ENCODE results near the gene SIGLEC14. TPM values are rescaled to one million over a fixed set of nuclear protein-coding genes. Genes with fewer than 3 reads are reported as not detected.
A peak's percentile ranks its signal among the peaks of the same experiment; 100 is the strongest.

The SIGLEC14 gene
- total and polyA plus RNA-seq, 2 experiments from 2014 or later, result not detected

DNA sequence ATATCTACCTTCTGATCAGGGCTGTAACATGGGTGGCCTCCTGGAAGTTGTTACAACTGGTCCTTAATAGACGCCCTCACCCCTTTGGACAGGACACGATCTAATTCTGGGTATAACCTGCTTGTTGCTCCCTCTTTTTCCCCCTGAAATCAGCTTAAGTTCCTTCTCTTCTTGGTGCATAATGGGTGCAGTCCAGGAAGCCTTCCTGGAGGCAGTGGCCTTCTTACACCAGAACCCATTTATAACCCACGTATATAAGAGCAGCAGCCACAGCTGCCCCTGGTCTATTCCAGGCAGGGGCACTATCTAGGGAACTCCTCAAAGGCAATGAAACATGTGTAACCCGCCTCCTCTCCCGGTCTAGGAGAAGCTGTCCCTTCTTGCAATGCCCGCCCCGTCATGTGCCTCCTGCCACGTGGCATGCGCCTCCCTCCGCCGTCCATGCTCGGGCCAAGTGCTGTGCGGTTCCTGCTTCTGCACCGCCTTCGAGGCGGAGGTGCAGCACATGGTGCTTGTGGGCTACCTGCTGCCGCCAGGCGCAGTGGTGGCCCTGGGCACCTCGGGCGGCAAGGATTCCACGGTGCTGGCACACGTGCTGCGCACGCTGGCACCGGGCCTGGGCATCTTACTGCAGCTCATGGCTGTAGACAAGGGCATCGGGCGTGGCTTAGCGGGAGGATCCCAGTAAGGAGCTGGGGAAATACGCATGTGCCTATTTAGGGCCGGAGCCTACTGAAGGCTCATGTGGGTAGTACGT, 48.3 kb downstream of the SIGLEC14 start:
- no peak for DNase-seq (ENCODE audit: low spot score)
- Histone ChIP-seq H4K20me1 (replicated peaks; ENCODE audit: insufficient read depth) (no peaks in the 10 kb centered on the region), H3K9me2 (ENCODE audit: insufficient read depth) (no peaks in the 10 kb centered on the region), H3F3A (replicated peaks; ENCODE audit: low read depth) (no peaks in the 10 kb centered on the region), H2AFZ (no peak overlapping the region), H3K4me1 (ENCODE audit: insufficient read depth) (peaks cover 6% of the 10 kb centered on the region; the same call in 1 of the 2 replicates), H3K4me2 (no peak overlapping the region), H3K79me2 (replicated peaks; ENCODE audit: insufficient read depth) (no peaks in the 10 kb centered on the region), H3K36me3 (ENCODE audit: insufficient read depth) (no peaks in the 10 kb centered on the region), H3K27me3 (ENCODE audit: insufficient read depth) (peaks cover 34% of the 10 kb centered on the region), H3K4me3 (no peak overlapping the region), H3K27ac (ENCODE audit: low read depth) (no peak overlapping the region)
- peaks cover 9% of the 10 kb centered on the region for H3K4me1 Mint-ChIP-seq
- peaks cover 70% of the 10 kb centered on the region for H3K9me3 Mint-ChIP-seq
- no peak for ATAC-seq
- H3K27me3 Mint-ChIP-seq (ENCODE audit: insufficient read depth, low read depth, poor library complexity), result peaks cover 21% of the 10 kb centered on the region
- TF ChIP-seq, protein P1, sequence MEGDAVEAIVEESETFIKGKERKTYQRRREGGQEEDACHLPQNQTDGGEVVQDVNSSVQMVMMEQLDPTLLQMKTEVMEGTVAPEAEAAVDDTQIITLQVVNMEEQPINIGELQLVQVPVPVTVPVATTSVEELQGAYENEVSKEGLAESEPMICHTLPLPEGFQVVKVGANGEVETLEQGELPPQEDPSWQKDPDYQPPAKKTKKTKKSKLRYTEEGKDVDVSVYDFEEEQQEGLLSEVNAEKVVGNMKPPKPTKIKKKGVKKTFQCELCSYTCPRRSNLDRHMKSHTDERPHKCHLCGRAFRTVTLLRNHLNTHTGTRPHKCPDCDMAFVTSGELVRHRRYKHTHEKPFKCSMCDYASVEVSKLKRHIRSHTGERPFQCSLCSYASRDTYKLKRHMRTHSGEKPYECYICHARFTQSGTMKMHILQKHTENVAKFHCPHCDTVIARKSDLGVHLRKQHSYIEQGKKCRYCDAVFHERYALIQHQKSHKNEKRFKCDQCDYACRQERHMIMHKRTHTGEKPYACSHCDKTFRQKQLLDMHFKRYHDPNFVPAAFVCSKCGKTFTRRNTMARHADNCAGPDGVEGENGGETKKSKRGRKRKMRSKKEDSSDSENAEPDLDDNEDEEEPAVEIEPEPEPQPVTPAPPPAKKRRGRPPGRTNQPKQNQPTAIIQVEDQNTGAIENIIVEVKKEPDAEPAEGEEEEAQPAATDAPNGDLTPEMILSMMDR (conservative IDR thresholded peaks at IDR 0.05; ENCODE audit: low read depth in 2 of 2), result no peak
- TF ChIP-seq, protein P2, sequence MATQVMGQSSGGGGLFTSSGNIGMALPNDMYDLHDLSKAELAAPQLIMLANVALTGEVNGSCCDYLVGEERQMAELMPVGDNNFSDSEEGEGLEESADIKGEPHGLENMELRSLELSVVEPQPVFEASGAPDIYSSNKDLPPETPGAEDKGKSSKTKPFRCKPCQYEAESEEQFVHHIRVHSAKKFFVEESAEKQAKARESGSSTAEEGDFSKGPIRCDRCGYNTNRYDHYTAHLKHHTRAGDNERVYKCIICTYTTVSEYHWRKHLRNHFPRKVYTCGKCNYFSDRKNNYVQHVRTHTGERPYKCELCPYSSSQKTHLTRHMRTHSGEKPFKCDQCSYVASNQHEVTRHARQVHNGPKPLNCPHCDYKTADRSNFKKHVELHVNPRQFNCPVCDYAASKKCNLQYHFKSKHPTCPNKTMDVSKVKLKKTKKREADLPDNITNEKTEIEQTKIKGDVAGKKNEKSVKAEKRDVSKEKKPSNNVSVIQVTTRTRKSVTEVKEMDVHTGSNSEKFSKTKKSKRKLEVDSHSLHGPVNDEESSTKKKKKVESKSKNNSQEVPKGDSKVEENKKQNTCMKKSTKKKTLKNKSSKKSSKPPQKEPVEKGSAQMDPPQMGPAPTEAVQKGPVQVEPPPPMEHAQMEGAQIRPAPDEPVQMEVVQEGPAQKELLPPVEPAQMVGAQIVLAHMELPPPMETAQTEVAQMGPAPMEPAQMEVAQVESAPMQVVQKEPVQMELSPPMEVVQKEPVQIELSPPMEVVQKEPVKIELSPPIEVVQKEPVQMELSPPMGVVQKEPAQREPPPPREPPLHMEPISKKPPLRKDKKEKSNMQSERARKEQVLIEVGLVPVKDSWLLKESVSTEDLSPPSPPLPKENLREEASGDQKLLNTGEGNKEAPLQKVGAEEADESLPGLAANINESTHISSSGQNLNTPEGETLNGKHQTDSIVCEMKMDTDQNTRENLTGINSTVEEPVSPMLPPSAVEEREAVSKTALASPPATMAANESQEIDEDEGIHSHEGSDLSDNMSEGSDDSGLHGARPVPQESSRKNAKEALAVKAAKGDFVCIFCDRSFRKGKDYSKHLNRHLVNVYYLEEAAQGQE (IDR thresholded peaks at IDR 0.05; ENCODE audit: unreplicated experiment), result no peak
- TF ChIP-seq CREB1 (CRISPR knock-in tag; IDR thresholded peaks at IDR 0.05; ENCODE audit: low read depth) (no peak), NANOG (IDR thresholded peaks at IDR 0.05; ENCODE audit: borderline replicate concordance) (no peak), EZH2 (IDR thresholded peaks at IDR 0.05; ENCODE audit: low read depth, unreplicated experiment) (no peak)
- H3K27ac Mint-ChIP-seq, result no peak overlapping the region
- peaks cover 14% of the 10 kb centered on the region; the same call in 2 of the 3 replicates for H3K36me3 Mint-ChIP-seq (ENCODE audit: low read depth)
- no peak overlapping the region for H3K4me3 Mint-ChIP-seq

DNA sequence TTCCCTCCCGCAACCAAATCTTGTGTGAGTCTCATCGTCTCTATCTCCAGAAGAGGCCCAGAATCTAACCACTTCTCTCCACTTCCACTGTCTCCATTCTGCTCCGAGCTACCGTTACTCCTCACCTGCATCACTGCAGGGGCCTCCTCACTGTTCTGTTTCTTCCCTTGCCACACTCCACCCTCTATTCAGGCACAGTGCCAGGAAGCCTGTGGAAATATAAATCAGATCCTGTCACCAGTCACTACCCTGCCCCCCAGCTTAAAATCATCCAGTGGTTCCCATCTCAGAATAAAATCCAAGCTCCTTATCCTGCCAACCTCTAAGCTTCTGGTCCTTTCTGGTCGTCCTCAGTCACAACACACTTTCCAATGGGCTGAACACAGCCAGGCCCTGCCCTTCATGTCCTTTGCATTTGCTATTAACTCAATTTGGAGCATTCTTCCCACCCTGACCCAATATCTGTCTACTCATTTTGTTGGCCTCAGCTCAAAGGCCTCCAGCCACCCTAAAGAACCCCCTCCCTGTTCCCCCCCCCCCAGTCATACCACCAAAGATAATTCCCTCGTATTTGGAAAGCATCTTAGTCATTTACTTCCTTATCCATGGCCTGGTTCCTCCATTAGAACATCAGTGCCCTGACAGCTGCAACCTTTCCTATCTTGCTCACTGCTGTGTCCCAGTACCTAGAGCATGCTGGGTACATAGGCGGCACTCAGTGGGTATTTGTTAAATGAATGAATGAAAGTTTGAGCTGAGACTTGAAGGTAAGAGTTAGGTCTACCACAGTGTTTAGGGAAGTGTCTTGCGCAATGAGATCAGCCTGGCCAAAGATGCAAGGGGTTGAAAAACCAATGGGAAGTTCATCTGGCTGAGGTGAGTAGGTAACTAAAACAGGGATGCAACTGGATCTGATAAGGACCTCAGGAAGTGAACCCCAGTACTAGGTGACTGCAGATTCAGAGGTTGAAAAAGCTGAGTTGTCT, 51.1 kb downstream of the SIGLEC14 start:
- peaks cover 16% of the 10 kb centered on the region for H3K27me3 Mint-ChIP-seq (ENCODE audit: insufficient read depth, low read depth, poor library complexity)
- Histone ChIP-seq H3K79me2 (replicated peaks; ENCODE audit: insufficient read depth) (no peaks in the 10 kb centered on the region), H3K27ac (ENCODE audit: low read depth) (no peak overlapping the region), H3K4me3 (peak overlapping the region; percentile 83), H3K27me3 (ENCODE audit: insufficient read depth) (peaks cover 16% of the 10 kb centered on the region), H3F3A (replicated peaks; ENCODE audit: low read depth) (no peaks in the 10 kb centered on the region), H3K4me2 (peak overlapping the region; percentile 85), H3K4me1 (ENCODE audit: insufficient read depth) (peaks cover 6% of the 10 kb centered on the region; the same call in 1 of the 2 replicates), H2AFZ (peak overlapping the region; percentile 100), H4K20me1 (replicated peaks; ENCODE audit: insufficient read depth) (no peaks in the 10 kb centered on the region), H3K36me3 (ENCODE audit: insufficient read depth) (no peaks in the 10 kb centered on the region), H3K9me2 (ENCODE audit: insufficient read depth) (no peaks in the 10 kb centered on the region)
- peaks cover 4% of the 10 kb centered on the region; the same call in 2 of the 3 replicates for H3K36me3 Mint-ChIP-seq (ENCODE audit: low read depth)
- DNase-seq (ENCODE audit: low spot score) (no peak), ATAC-seq (no peak)
- peak overlapping the region; percentile 91 for H3K4me3 Mint-ChIP-seq
- no peak overlapping the region for H3K27ac Mint-ChIP-seq
- peaks cover 10% of the 10 kb centered on the region for H3K4me1 Mint-ChIP-seq
- peaks cover 51% of the 10 kb centered on the region for H3K9me3 Mint-ChIP-seq
- TF ChIP-seq EZH2phosphoT487 (IDR thresholded peaks at IDR 0.05; ENCODE audit: unreplicated experiment) (no peak), EZH2 (IDR thresholded peaks at IDR 0.05; ENCODE audit: low read depth, unreplicated experiment) (no peak), ZNF114 (CRISPR knock-in tag; IDR thresholded peaks at IDR 0.05) (no peak)
- TF ChIP-seq, protein P2 (IDR thresholded peaks at IDR 0.05; ENCODE audit: unreplicated experiment), result no peak

Measured in GM23338 (cell line).